ENCODE measurements around the gene SRP9.

DNA sequence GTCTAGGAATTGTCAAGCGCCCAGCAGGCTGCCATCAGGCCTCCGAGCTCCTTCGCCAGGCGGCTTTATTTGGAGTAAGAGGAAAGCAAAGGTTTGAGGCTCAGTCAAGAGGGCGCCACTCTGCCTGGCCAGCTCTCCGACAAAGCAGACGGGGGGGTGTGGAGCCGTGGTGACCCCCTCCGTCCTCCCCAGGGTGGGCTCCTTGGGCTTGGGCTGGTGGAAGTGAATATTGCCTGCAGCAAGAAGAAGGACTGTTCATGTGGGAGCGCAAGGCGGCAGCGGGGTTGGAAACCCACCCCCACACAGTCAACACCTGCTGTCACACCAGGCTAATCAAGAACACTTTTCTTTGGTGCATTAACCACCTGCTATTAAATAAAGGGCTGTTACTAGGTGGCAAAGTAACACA is 46.9 kb downstream of the SRP9 start:
- TF ChIP-seq, protein P1, sequence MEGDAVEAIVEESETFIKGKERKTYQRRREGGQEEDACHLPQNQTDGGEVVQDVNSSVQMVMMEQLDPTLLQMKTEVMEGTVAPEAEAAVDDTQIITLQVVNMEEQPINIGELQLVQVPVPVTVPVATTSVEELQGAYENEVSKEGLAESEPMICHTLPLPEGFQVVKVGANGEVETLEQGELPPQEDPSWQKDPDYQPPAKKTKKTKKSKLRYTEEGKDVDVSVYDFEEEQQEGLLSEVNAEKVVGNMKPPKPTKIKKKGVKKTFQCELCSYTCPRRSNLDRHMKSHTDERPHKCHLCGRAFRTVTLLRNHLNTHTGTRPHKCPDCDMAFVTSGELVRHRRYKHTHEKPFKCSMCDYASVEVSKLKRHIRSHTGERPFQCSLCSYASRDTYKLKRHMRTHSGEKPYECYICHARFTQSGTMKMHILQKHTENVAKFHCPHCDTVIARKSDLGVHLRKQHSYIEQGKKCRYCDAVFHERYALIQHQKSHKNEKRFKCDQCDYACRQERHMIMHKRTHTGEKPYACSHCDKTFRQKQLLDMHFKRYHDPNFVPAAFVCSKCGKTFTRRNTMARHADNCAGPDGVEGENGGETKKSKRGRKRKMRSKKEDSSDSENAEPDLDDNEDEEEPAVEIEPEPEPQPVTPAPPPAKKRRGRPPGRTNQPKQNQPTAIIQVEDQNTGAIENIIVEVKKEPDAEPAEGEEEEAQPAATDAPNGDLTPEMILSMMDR (IDR thresholded peaks at IDR 0.05 in 8 of 11, conservative IDR thresholded peaks at IDR 0.05 in 3 of 11): no peak
- TF ChIP-seq POLR2A (IDR thresholded peaks at IDR 0.05) (no peak), POLR2AphosphoS5 (IDR thresholded peaks at IDR 0.05) (no peak)

Measured in spleen (tissue), 7 donors.